Muscle layer of colon (tissue), 2 donors: ENCODE data around the gene GSTA4.

Source experiments
- H3K27ac ChIP-seq: one replicate; pipeline ENCODE4 v1.7.0; 2013; ENCODE audit warnings: low read depth, mild to moderate bottlenecking, low read length, moderate library complexity
- H3K27me3 ChIP-seq, 2 donors: one replicate each; pipeline ENCODE4 v1.7.0; 2013; ENCODE audit warnings: low read length in 2 of 2, mild to moderate bottlenecking in 2 of 2; ENCODE audit not compliant: insufficient read depth in 2 of 2, control insufficient read depth in 1 of 2
- H3K36me3 ChIP-seq: one replicate; pipeline ENCODE4 v1.7.0; 2013; ENCODE audit warnings: mild to moderate bottlenecking, low read length; ENCODE audit not compliant: insufficient read depth
- H3K4me1 ChIP-seq: one replicate; pipeline ENCODE4 v1.7.0; 2013; ENCODE audit warnings: mild to moderate bottlenecking, low read length; ENCODE audit not compliant: insufficient read depth
- H3K4me3 ChIP-seq, 2 donors: one replicate each; pipeline ENCODE4 v1.7.0; 2013; ENCODE audit warnings: low read length in 2 of 2, low read depth in 1 of 2, mild to moderate bottlenecking in 1 of 2, moderate library complexity in 1 of 2
- H3K9ac ChIP-seq: one replicate; pipeline ENCODE4 v1.7.0; 2013; ENCODE audit warnings: low read length
- H3K9me3 ChIP-seq: one replicate; pipeline ENCODE4 v1.7.0; 2013; ENCODE audit warnings: mild to moderate bottlenecking, low read length
- donor health status: abdominal sarcoma.
- donor health status: Adenocarcinoma of cecum.

GSTA4 gene

DNA sequence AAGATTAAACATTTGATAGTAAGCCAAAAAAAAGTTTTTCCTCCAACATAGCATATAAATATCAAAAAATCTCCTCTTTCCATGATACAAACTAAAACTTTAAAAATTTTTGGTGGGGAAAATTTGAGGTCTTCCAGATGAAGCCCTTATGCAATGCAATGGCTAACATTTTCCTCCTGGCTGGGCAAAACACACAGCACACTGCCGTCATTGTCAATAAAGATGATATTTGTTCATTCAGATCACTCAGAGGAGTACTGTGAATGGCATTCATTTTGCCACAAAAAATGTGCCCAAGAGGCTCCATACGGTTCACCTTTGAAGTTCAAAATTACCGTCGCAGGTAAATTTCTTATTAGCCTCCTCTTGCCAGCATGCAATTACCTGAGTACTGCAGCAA is 36.2 kb upstream of the GSTA4 start:
- no peaks in the 10 kb centered on the region for H3K27me3 ChIP-seq
- no peak overlapping the region for H3K4me3 ChIP-seq
- no peak overlapping the region for H3K9ac ChIP-seq
- H3K4me1 ChIP-seq: peaks cover 22% of the 10 kb centered on the region
- H3K27ac ChIP-seq: no peak overlapping the region
- peaks cover 61% of the 10 kb centered on the region for H3K36me3 ChIP-seq
- H3K9me3 ChIP-seq: no peaks in the 10 kb centered on the region

DNA sequence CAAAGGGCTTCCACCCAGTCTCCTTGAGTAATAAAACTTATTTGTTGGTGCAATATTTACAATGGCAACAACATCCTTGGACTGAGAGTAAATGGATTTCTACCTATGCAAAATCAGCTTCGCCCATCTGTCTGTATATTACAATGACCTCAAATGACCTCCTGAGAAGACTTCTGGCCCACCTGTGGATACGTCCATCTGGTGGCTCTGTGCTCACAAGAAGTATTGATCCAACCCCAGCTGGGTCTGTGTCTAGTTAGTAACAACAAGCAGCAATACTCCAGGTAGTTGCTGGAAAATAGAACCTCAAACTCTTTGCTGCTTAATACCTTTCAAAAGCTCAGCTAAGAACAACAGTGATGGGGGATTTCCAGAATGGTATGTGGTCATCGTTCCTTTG is 34.7 kb upstream of the GSTA4 start:
- Histone ChIP-seq H3K27me3 (no peaks in the 10 kb centered on the region), H3K9me3 (no peaks in the 10 kb centered on the region), H3K36me3 (peaks cover 64% of the 10 kb centered on the region), H3K4me3 (no peak overlapping the region), H3K9ac (no peak overlapping the region), H3K4me1 (peaks cover 22% of the 10 kb centered on the region), H3K27ac (no peak overlapping the region)

DNA sequence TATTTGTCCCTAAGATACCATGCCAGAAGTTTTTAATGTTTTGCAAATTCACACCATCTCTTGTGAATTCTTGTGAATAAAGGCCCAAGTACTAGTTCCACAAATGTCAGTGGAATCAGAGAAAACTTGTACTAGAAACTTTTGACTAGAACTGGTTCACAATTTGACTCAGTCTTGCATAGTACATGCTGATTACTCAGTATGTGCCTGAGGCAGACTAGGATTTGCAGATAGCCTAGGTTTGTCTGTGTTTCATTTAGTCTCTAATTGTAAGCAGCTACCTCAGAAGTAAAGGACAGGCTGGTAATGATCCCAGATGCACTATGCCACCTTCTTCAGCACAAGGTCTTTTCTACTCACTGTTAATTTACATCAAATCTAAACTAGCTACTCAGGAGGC is 34.2 kb upstream of the GSTA4 start:
- H3K27ac ChIP-seq: no peak overlapping the region
- no peak overlapping the region for H3K9ac ChIP-seq
- peaks cover 64% of the 10 kb centered on the region for H3K36me3 ChIP-seq
- peaks cover 18% of the 10 kb centered on the region for H3K4me1 ChIP-seq
- no peaks in the 10 kb centered on the region for H3K9me3 ChIP-seq
- no peak overlapping the region for H3K4me3 ChIP-seq
- H3K27me3 ChIP-seq: no peaks in the 10 kb centered on the region

DNA sequence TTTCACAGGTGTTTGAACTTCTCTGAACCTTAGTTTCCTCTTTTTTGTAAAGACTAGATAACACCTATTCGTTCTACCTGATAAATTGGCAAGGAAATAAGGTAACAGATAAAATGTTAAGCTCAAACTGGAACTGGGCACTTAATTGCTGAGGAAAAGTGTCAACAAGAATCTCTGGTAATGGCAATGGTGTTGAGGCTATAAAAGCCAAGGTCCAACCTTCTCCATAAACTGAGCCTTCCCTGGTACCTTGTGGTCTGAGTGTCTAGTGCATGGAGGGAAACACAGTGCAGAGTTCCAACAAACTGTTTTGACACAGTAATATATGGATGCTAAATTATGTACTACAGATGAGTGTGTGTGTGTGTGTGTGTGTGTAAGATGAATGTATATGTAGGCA is 33.4 kb upstream of the GSTA4 start:
- no peak overlapping the region for H3K27ac ChIP-seq
- peaks cover 71% of the 10 kb centered on the region for H3K36me3 ChIP-seq
- H3K4me1 ChIP-seq: peaks cover 10% of the 10 kb centered on the region
- H3K9ac ChIP-seq: no peak overlapping the region
- no peak overlapping the region for H3K4me3 ChIP-seq
- H3K9me3 ChIP-seq: no peaks in the 10 kb centered on the region
- no peaks in the 10 kb centered on the region for H3K27me3 ChIP-seq

DNA sequence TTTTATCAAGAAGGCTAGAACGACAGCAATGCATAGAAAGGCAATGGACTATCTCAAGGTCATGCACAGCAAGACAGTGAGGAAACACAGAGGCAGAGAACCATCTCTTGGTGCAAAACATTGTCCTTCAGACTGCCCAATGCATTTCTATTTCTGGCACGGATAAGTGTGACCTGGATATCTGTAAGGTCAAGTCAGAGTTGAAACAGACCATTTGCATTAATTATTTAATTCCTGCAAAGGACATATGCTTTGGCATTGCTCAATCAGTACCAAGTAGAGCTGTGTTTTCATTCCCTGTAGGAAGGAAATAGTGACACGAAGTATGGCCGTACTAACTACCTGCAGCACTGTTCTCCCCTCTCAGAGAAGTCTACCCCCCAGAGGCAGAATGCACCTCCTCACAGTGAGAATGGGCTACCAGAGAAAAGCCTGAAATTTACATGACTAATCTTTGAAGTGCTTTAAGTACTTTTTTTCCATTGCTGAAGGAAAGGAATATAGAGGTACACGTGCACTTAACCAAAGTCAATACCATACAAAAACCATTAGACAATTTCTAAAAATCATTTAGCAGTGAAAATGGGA is 32.1 kb upstream of the GSTA4 start:
- Histone ChIP-seq H3K4me3 (no peak overlapping the region), H3K9me3 (no peaks in the 10 kb centered on the region), H3K27me3 (no peaks in the 10 kb centered on the region), H3K4me1 (no peaks in the 10 kb centered on the region), H3K36me3 (peaks cover 71% of the 10 kb centered on the region), H3K9ac (no peak overlapping the region), H3K27ac (no peak overlapping the region)

DNA sequence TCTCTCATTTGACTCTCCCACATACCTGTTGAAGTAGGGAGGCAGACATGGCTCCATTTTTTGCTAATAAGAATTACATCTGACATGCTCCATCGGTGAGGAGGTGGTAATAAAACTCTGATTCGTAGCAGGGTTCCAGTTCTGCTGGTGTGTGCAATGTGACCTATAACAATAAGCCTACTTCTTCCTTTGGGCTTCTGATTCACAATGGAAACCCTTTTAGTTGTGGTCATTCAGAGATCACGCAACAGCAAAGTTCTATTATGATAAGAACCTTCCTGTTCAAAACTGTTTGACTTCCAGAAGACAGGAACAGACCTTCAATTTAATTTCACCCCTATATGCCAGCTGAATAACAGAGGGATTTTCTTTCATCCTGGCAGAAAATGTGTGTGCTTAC is 31.4 kb upstream of the GSTA4 start:
- H3K4me3 ChIP-seq: no peak overlapping the region
- H3K9ac ChIP-seq: no peak overlapping the region
- H3K27ac ChIP-seq: no peak overlapping the region
- H3K27me3 ChIP-seq: no peaks in the 10 kb centered on the region
- no peaks in the 10 kb centered on the region for H3K9me3 ChIP-seq
- peaks cover 66% of the 10 kb centered on the region for H3K36me3 ChIP-seq
- H3K4me1 ChIP-seq: no peaks in the 10 kb centered on the region

DNA sequence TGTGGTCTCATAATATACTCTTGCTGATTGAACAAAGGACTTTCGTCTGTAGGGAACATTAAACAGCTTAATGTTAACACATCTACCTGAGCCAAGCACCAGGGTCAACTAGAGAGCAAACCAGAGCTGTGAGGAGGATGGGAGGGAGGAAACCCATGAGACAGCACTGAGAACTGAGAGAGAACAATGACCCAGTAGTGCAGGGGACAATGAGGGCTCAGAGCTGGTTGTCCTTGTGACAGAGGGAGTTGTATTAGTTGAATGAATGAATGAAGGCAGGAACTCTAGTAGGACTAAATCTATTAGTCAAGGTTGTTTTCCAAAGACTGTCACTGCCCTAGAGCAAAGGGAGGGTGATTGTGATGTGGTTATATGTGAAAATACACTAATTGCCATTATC is 28.2 kb upstream of the GSTA4 start:
- Histone ChIP-seq H3K4me3 (no peak overlapping the region), H3K27ac (no peak overlapping the region), H3K9ac (no peak overlapping the region), H3K9me3 (no peaks in the 10 kb centered on the region), H3K4me1 (no peaks in the 10 kb centered on the region), H3K27me3 (no peaks in the 10 kb centered on the region), H3K36me3 (peaks cover 41% of the 10 kb centered on the region)

DNA sequence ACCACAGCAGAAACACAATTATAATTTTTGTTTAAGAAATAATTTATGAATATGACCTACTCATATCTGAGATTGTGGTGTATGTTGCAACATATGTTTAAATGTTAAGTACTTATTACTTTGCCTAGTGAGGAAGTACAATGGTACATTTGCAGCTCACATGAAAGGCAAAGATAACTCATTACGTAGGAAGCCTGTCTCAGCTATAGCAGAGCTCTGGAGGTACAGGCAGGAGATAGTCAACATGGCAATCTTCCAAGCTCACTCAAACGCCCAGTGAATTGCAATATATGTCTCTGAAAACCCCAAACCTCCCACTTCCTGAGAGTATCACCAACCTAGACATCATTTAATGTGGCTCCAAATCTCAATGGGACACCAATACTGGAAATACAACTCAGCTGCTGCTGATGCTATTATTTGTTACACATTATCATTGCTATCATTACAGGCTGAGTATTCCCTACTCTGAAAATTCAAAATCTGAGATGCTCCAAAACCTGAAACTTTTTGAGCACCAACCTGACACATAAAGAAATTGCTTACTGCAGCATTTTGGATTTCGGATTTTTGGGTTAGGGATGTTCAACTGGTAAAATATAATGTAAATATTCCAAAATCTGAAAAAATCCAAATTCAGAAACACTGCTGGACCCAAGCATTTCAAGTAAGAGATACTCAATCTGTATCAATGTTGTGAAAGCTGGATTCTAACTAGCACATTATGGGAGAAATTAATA is 25.1 kb upstream of the GSTA4 start:
- no peaks in the 10 kb centered on the region for H3K9me3 ChIP-seq
- peaks cover 47% of the 10 kb centered on the region for H3K36me3 ChIP-seq
- no peaks in the 10 kb centered on the region for H3K4me1 ChIP-seq
- H3K27me3 ChIP-seq: no peaks in the 10 kb centered on the region
- H3K27ac ChIP-seq: no peak overlapping the region
- no peak overlapping the region for H3K4me3 ChIP-seq
- no peak overlapping the region for H3K9ac ChIP-seq

DNA sequence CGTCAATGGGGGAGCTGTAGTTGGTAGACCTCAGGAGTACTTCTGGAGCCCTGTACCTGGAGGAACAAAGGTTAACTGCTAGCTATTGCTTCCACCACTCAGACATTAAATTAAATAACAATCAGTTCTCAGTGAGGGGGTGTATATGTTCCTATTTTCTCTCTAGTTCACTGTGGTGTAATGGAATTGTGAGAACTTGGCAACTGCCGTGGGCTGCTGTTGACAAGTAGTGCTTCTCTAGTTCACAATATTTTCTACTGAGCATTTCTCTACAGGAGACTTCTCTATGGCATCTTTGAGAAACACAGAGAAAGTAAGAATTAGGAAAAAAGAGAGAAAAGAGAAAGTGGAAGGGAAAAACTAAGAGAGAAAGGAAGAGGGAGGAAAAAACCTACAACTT is 23.4 kb upstream of the GSTA4 start:
- Histone ChIP-seq H3K27ac (no peak overlapping the region), H3K36me3 (peaks cover 49% of the 10 kb centered on the region), H3K27me3 (no peaks in the 10 kb centered on the region)

DNA sequence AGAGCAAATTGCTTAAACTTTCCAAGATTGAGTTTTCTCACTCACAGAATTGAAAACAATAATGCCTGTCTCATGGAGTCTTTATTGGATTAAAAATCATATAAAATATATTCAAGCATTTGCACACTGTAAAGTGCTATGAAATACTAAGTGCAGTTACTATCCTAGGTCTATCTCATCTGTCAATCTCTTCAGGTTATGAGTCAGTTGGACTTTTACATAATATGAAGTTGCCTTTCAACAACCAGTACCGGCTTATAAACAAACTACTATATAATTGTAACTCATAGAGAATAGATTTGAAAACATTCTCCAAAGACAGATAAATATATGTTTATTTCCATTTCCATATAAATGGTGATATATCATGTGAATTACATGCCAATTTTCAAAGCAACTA is 20.4 kb upstream of the GSTA4 start:
- no peaks in the 10 kb centered on the region for H3K27me3 ChIP-seq
- H3K9ac ChIP-seq: no peak overlapping the region
- no peaks in the 10 kb centered on the region for H3K4me1 ChIP-seq
- no peaks in the 10 kb centered on the region for H3K9me3 ChIP-seq
- H3K4me3 ChIP-seq: no peak overlapping the region
- H3K36me3 ChIP-seq: peaks cover 79% of the 10 kb centered on the region
- no peak overlapping the region for H3K27ac ChIP-seq

More for the DNA sequence above, 23.4 kb upstream of the GSTA4 start:
- no peak overlapping the region for H3K9ac ChIP-seq
- no peaks in the 10 kb centered on the region for H3K4me1 ChIP-seq
- H3K4me3 ChIP-seq: no peak overlapping the region
- H3K9me3 ChIP-seq: no peaks in the 10 kb centered on the region

DNA sequence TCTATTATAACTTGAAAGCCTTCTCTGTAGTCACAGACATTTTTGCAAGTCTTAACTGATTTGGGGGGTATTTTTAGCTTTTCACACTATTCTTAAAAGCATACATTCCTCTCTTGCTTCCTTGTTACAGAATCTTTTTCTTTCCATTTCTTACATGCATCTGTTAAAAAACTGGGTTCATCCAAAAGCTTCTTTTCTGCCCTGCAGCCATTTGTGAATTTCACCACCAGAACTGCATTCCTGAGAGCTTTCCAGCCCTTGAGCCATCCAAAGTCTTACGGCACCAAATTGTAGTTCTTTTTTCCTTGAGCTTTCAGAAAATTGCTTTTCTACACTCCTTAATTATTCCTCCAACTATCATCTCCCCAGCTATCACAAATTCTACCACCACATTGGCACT is 19.7 kb upstream of the GSTA4 start:
- H3K9me3 ChIP-seq: no peaks in the 10 kb centered on the region
- no peaks in the 10 kb centered on the region for H3K27me3 ChIP-seq
- H3K36me3 ChIP-seq: peaks cover 86% of the 10 kb centered on the region
- no peak overlapping the region for H3K4me3 ChIP-seq
- no peak overlapping the region for H3K27ac ChIP-seq
- no peaks in the 10 kb centered on the region for H3K4me1 ChIP-seq
- no peak overlapping the region for H3K9ac ChIP-seq

DNA sequence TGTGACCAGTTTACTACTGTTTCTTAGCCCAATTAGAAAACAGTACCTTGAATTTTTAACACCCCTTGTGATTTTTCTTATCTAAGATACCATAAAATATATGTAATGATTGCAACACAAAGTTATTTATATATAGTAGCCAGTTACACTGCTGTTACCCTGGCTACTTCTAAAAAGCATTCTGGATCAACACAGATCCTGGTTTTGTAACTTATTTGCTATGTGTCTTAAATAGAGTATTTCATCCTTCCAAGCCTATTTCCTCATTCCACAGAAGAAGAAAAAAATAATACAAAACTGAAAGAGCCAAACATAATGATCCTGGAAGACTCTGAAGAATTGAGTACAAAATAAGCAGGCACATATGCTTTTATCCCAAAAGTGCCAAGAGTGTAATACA is 19.0 kb upstream of the GSTA4 start:
- no peaks in the 10 kb centered on the region for H3K4me1 ChIP-seq
- no peak overlapping the region for H3K4me3 ChIP-seq
- H3K9ac ChIP-seq: no peak overlapping the region
- no peaks in the 10 kb centered on the region for H3K27me3 ChIP-seq
- no peaks in the 10 kb centered on the region for H3K9me3 ChIP-seq
- H3K27ac ChIP-seq: no peak overlapping the region
- peaks cover 93% of the 10 kb centered on the region for H3K36me3 ChIP-seq
